HG03571 (cell line): ENCODE data around the gene CDH20.

ENCODE experiments used
- ATAC-seq: cut with Tn5 transposase; IDR thresholded peaks from one replicate; pipeline ENCODE4 v1.9.1; 2021; ENCODE audit not compliant: unreplicated experiment

The CDH20 gene

GRCh38 chr18:61528961-61529360, 195.7 kb downstream of the CDH20 start:
- ATAC-seq: no peak

DNA sequence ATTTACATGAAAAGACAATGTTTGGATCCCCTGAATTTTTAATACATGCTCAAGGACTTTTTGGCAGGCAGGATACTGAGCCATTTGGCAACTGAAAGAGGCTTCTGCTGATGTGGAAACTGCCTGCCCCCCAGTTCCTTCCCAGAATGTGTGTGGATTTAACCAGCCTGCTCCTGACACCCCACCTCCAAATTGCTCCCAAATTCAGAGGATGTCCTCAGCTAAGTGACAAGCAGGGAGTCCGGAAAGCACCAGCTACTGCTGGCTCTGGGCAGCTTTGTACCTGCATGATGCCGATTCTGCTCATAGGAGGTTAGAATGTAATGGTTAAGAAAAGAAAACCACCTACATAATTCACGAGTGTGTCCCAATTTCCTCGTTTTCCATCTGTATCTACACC, 197.5 kb downstream of the CDH20 start:
- no peak for ATAC-seq

- no peak for ATAC-seq
Measured at GRCh38 chr18:61531182-61531581, 198.0 kb downstream of the CDH20 start.

DNA sequence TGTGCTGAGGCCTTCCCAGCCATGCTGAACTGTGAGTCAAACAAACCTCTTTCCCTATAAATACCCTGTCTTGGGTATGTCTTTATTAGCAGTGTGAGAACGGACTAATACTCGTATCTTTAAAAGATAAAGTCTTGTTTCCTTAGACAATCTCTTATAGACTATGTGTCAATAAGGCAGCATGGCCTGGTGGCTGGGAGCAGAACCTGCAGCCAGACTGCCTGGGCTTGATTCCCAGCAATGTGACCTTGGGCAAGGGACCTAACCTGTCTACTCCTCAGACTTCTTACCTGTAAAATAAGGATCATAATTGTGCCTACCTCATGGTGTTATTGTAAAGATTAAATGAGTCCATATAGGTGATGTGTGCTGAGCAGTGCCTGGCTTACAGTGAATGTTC, 198.7 kb downstream of the CDH20 start:
- ATAC-seq: no peak

DNA sequence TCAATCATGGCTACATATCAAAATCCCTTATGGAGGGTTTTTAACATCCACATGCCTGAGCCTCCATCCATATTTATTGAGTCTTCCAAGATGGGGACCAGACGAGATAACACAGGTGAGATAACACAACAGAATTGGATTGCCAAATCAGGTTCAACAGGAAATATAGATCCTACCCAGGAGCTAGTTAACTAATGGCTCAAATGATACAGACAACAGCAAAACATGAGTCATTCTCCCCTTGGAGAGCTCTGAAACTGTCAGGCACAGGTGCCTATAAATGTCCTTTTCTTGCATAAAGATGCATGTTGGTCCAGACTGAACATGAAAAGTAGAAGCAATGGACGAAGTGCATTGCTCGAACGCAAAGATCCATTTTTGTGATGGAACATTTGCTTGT, 202.2 kb downstream of the CDH20 start:
- ATAC-seq: no peak

DNA sequence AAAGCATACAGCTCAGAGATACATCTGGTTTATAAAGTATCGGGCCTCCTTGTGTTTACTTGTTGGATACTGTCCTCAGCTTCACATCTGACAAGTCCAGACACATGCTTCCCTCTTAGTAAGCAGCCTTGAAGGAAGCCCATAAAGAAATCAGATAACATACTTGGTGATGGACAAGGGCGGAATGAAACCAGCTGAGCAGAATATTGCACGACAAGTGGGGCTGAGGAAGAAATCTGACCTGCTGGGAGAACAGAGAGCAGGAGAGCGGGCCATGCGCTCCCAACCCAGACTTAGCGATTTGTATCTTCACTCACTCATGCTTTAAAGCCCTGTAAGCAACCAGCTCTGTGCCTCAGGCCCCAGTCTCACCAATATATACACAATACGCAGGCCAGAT, 208.4 kb downstream of the CDH20 start:
- no peak for ATAC-seq

DNA sequence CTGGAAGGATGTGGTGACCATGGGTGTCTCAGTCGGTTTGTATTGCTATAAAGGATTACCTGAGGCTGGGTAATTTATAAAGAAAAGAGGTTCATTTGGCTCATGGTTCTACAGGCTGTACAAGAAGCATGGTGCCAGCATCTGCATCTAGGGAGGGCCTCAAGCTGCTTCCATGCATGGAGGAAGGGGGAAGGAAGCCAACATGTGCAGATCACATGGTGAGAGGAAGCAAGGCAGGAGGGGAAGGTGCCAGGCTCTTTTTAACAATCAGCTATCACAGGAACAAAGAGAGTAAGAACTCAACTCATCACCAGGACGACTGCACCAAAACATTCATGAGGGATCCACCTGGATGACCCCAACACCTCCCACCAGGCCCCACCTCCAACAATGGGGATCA, 209.4 kb downstream of the CDH20 start:
- no peak for ATAC-seq

DNA sequence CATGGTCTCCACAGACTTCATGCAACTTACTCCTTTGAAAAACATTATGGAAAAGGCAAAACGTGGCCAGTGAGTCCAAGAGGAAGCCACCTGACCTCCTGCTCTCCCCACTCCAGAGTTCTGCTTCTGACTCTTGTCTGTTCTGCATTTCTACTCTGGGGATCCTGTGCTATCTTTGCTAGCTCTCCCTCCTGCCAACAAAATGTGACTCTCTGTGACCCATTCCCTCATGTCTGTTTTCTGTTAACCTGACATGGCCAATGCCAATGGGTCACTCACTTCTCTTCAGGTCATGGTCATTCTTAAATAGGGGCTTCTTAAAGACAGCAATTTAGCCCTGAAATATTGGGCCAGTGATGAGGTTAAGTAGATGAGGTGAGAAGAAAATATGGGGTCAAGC, 210.3 kb downstream of the CDH20 start:
- ATAC-seq: no peak

DNA sequence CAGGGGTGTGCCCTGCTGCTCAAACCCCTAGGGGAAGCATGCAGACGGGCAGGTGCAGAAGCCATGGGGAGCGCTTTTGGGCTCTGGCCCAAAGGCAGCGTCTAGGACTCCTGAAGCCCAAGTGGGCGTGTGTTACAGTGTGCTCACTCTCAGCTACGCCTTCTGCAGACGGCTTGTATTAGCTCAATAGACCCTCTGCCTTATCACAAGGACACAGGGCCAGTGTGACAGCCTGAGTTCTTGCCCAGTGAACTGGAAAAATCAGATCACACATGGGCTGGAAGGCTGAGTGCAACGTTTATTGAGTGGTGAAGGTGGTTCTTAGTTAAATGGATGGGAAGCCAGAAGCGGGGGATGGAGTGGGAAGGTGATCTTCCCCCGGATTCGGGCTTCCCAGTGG, 210.9 kb downstream of the CDH20 start:
- ATAC-seq: no peak

GRCh38 chr18:61545281-61546245, 212.3 kb downstream of the CDH20 start:
- ATAC-seq: no peak

DNA sequence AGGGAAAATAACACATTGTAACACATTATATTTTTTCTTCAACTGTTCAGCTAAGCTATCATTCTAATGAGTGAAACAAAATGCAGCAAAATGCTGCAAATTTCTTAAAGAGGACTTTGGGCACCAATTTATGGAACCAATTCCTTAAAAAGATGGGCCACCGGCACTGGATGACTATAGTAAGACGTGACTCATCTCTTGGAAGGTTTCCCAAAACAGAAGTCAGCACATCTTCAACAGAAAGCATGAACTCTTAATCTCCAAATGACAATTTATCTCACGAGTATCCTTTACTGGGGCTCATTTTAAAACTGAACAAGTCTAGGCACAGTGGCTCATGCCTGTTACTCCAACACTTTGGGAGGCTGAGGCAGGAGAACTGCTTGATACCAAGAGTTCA, 213.4 kb downstream of the CDH20 start:
- ATAC-seq: no peak

DNA sequence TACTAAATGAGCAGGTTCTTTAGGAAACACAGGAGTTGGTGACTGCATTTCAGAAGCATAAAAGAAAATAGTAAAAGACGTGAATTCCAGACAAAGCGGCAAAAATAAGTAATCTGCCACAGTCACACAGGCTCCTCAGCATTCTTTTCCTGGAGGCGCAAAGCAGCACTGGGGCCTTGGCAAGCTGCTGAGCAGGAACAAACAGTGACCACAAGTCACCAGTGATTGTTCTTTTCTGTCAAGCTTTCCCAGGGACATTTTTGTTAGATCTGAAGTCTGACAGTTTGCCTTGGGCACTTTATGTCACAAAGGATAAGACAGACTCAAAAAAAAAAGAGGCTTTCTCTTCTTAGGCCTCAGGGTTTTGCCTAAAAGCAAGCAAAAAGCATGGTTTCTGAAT, 216.2 kb downstream of the CDH20 start:
- no peak for ATAC-seq

DNA sequence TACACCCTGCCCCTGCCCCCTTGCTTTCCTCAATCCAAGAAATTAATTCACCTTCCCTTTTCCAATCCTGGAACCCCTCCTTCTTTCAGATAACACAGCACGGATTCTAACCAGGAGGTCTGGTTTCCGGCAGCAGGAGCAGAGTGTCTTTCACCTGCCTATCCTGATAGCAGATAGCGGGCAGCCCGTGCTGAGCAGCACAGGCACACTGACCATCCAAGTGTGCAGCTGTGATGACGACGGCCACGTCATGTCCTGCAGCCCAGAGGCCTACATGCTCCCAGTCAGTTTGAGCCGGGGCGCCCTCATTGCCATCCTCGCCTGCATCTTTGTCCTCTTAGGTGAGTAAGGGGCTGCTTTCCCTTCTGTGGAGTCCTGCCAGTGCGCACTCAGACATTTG, 216.7 kb downstream of the CDH20 start:
- no peak for ATAC-seq

DNA sequence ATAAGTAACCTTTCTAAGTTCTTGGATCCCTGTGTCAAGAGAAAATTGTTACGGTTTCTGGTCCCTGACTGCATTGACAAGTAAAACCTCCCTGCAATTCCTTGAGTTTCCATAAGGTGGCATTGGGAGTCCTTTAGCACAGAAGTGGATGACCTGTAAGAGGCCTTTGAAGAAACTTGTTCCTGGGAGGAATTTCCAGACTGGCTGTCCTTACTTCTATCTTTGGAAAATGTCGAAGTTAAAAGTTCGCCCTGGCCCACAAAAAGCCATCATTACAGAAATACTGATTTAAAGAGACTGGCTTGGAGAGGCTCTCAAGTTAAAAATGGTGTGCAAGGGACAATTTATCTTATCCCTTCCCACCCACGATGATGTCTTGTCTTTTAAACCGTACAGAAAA, 218.4 kb downstream of the CDH20 start:
- no peak for ATAC-seq

- ATAC-seq: no peak
Measured at GRCh38 chr18:61553045-61553659, 219.9 kb downstream of the CDH20 start.

GRCh38 chr18:61554117-61554776, 221.0 kb downstream of the CDH20 start:
- ATAC-seq: no peak

DNA sequence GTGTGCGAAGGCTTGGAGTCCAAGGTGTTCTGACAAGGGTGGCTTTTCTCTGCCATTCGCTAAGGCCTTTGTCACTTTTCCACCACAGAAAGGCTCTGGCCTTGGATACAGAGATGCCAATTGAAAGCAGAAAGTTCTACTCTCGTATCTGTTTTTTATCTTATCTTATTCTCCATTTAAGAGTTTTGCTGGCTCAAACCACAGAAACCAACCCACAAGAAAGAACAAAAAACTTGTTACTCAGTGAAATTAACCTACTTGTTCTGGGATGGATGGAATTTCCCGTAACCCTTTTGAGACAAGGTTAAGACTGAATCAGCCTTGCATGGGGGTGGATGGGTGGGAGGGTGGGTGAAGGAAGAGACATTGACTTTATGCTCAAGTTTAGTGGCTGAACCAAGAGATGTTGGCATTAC, 221.7 kb downstream of the CDH20 start:
- no peak for ATAC-seq

DNA sequence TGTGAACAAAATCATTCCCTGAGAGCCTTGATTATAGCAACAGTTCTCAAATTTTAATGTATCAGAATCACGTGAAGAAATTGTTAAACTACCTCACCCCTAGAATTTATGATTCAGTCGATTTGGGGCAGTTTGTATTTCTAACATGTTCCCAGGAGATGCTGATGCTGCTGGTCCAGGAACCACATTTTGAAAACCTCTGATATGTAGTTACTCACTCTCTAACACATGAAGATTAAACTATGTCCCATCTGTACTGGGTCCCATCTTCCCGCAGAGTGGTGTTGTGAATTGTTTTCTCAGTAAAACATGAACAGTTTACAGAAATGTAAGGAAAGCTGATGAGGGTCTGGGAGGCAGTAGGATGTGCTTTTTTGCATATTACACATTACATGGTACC, 223.1 kb downstream of the CDH20 start:
- ATAC-seq: no peak

DNA sequence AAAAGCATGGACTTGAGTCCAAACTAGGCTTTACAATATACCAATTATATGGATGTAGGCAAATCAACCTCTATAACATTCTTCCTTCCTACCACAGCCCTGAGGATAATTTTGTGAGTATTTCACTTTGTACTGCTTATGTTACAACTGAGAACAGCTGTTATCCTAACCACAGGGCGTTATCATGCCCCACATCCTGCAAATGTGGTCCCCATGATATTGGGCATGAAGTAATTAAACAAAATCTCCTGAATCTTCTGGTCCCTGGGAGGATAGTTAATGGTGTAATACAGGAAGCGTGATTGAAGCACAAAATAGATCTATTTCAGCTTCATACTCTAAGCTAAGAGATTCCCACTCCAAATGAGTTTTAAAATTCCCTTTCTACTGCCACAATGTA, 223.6 kb downstream of the CDH20 start:
- no peak for ATAC-seq

DNA sequence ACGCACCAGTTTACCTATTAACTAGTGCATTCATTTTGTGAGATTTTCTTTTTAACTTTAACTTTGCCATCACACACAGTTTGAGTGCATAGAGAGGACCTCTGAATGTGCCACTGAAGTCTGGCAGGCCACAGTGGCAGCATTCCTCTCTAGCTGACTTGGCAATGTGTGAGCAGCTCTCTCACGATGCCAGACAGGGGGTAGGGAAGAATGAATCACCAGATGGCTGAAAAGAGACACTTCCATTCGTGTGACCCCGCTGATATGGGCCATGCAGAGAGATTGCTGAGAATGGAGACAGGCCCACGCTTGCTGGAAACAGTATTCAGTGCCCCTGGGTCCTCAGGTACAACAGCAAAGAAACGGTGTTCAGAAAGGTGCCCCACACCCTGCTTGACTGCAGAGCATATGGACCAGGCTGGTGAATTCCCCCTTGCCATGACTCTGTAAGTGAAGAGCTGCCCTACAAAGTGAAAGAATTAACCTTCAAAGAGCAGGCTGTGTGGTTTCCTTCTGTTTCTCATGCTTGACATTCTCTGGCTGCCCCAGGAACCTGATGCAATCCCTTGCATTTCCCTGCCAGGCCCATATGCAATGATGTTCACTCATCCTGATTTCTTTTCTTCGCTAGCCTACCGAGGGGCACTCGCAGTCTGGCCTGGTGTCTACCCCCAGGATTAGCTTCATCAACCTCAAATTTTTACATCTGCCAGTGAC, 236.1 kb downstream of the CDH20 start:
- no peak for ATAC-seq

DNA sequence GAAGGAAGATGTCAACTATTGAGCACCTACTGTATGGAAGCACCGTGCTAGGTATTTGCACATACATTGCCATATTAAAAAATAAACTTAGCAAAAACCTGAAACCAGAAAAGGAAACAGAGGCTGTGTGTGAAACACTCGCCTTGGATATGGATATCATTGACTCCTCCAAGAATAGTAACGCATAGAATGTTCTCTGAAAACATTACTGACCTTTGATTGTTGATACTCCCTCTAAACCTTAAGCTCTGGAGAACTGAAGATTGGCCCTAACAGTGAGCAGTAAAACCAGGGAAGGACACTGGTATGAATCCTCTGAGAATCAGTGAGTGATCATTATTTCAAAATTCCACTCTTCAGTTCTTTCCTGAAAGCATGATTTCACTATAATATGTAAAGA, 236.8 kb downstream of the CDH20 start:
- ATAC-seq: no peak
